CD4-positive, alpha-beta T cell treated with Interleukin-17A for 4 hours (primary cell): ENCODE measurements around the gene CEP112.

Source experiments
- DNase-seq: peaks from one replicate; pipeline ENCODE4 v3.0.0-alpha.2; 2020; ENCODE audit warnings: mixed read lengths

The CEP112 gene

GRCh38 chr17:65978871-65979270, 213.1 kb downstream of the CEP112 start:
- DNase-seq, result no peak

DNA sequence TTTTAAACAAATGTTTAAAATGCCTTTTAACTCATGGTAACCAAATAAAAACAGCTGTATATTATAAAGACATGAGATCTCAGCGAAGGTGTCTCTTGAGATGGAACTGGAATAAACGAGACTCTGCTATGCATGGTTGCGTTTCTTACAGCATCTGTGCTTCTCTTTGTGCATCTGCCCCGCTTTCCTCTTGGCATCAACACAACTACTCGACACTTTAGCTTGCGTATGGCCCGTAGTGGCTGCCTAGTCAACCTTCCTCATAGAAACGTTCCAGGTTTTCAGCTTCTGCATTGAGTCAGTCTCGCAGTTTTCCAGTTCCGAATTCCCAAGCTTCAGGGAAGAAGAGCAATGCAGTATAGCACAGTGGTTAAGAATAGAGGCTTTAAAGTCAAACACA, 214.9 kb downstream of the CEP112 start:
- no peak for DNase-seq

DNA sequence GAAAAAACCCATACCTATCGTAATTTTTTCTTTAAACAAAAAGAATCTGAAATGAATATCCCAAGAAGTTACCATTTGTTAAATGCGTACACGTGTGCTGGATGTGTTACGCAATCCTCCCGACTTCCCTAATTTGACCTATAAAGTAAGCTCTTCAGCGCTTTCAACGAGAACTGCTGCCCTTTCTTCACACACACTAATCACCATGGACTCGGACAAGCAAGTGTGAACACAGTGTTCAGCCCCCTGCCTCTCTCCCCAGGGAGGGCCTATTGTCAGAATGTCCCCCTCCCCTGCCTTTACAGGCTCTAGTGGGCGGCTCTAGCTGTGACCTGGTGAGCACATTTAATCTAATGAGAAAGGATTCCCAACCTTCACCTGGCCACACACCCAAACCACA, 216.1 kb downstream of the CEP112 start:
- DNase-seq, result no peak

DNA sequence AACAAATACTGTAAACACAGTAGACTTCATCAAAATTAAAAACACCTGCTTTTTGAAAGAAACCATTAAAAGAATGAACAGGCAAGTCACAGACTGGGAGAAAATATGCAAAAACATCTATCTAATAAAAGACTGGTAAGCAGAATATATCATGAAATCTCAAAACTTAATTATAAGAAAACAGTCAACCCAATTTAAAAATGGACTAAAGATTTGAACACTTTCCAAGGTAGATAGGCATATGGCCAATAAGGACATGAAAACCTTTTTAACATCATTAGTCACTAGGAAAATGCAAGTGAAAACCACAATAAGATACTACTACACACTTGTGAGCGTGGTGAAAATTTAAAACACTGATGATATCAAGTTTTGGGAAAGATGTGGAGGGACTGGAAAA, 218.7 kb downstream of the CEP112 start:
- no peak for DNase-seq

GRCh38 chr17:65967372-65967771, 224.6 kb downstream of the CEP112 start:
- no peak for DNase-seq

- no peak for DNase-seq
These were observed 225.7 kb downstream of the CEP112 start for GRCh38 chr17:65966072-65966695.

DNA sequence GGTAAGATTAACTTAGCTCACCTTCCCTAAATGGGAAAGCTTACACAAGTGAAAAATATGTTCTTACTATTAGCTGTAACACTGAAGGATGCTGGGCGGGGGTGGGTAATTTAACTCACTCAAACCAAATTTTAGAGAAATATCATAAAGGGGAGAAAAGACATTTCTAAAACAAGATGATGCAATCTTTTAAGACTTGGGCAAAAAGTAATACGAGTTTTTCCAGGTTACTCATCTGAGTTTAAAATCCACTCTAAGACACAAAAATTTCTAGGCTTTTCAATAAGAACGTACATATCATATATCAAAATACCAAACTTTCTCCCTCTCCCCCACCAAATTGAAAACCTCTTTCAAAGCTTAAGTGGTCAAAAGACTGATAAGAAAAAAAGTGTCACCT, 228.8 kb downstream of the CEP112 start:
- DNase-seq, result no peak

DNA sequence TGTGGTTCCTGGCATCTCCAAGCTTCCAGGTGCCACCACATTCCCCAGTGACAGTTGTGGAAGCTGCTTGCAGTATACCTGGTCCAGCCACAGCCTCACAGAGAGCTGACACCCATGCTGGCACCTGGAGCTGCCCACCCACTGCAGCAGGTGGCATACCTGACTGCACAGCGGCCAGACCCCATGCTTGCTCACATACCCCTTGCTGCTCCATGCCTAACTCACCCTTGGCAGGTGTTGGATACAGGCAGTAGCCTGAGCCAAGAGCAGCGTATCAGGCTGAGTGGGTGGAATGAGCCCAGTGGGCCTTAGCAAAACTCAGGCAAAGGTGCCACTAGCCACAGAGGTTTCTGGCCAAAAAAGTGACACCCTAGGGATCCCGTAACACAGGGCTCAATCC, 232.3 kb downstream of the CEP112 start:
- DNase-seq, result no peak

- DNase-seq, result no peak
These were observed 235.1 kb downstream of the CEP112 start for GRCh38 chr17:65956814-65957213.

DNA sequence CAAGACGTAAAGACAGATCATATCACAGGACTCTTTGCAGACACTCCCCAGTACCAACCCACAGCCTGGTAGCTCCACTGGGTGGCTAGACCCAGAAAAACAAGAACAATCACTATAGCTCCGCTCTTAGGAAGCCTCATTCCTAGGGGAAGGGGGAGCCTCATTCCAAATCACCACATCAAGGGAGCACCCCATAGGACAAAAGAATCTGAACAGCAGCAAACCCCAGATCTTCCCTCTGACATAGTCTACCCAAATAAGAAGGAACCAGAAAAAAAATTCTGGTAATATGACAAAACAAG, 237.8 kb downstream of the CEP112 start:
- DNase-seq, result no peak

DNA sequence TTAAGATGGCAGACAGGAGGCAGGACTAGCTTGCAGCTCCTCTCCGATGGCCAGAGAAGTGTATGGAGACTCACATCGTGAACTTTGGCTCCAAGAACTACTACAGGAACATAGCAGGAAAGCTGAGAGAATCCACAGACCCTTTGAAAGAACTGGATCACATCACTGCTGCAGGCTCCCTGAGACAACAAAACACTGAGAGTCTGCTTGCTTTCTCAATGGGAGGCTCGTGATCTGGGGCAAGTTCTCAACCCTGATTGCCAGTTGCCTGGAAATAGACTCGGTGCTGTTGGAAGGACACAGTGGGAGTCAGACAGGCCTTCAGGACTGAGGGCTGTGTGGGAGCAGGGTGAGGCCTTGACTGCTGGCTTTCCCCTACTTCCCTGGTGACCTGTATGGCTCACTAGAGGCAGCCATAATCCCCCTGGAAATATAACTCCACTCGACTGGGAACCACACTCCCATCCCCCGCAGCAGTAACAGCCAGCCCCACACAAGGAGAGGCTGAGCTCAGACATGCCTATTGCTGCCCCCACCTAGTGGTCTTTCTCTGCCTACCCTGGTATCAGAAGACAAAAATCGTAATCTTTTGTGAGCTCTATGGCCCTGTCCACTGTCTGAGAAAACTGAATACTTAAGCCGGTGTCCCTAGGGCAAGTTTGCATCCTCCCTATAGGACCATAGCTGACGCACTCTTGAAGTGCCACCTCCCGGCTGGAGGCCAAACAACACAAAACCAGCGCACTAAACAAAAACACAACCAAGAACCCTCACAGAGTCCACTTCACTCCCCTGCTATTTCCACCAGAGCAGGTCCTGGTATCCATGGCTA, 238.4 kb downstream of the CEP112 start:
- DNase-seq, result no peak

DNA sequence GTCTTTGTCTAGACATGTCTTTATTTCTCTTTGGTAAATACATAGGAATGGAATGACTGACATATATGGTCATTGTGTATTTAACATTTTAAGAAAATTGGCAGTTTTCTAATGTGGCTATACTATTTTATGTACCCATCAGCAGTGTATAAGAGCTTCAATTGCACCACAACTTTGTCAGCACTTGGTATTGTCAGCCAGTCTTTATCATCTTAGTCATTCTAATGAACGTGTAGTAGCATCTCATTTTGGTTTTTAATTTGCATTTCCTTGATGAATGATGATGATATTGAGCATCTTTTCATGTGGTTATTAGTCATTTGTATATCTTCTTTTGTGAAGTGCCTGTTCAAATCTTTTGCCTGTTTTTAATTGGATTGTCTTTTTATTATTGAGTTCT, 239.3 kb downstream of the CEP112 start:
- no peak for DNase-seq

DNA sequence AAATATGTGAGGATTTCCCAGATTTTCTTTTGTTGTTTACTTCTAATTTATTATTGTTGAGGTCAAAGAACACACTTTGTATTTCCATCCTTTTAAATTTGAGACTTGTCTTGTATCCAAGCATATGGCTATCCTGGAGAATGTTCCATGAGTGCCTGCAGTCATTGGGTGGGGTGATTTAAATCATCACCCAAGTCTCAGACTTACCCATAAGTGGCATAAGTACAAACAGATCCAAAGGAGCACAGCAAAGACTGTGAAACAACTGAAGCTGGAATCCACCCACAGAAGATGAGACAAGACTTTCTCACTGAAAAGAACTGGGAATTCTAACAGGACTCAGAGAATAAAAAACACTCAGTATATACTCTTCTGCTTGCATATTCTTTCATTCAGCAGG, 239.9 kb downstream of the CEP112 start:
- DNase-seq, result no peak

DNA sequence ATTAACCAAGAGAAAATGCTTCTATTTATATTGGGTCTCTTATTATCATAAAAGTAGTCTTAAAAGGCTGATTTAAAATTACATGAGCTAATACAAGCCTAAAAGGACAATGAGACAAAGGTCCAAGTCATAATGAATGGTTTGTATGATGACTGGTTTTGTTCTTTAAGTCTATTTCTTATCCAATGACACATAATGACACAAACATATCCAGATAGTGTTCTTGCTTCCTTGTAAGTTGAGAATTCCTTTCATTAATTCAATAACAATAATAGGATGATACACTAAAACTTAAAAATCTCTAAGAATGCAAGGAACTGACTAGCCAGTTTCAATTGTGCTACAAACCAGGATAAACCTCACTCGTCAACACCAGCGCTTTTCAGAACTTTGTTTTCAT, 244.1 kb downstream of the CEP112 start:
- DNase-seq, result no peak

- DNase-seq, result no peak
These were observed 249.3 kb downstream of the CEP112 start for GRCh38 chr17:65942592-65942991.

DNA sequence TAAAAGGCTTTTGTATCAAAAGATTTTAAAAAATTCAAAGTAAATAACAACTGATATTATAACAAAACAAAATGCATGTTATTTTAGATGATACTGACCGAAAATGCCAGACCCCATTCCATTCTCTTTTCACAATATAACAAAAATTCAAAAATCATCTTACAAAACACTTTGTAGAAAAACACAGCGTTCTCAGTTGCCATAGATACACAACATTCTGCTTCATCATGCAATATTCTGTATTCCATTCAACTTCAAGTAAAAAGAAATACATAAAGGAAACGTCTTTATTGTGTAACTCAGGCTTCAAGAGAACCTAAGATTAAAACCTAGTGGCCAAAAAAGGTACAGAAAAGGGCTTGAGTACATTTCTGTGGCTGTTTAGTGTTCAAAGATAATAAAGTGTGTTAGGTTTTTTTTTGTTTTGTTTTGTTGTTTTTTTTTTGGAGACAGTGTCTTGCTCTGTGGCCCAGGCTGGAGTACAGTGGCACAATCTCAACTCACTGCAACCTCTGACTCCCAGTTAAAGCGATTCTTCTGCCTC, 250.5 kb downstream of the CEP112 start:
- no peak for DNase-seq

- no peak for DNase-seq
These were observed 255.9 kb downstream of the CEP112 start for GRCh38 chr17:65936013-65936412.

DNA sequence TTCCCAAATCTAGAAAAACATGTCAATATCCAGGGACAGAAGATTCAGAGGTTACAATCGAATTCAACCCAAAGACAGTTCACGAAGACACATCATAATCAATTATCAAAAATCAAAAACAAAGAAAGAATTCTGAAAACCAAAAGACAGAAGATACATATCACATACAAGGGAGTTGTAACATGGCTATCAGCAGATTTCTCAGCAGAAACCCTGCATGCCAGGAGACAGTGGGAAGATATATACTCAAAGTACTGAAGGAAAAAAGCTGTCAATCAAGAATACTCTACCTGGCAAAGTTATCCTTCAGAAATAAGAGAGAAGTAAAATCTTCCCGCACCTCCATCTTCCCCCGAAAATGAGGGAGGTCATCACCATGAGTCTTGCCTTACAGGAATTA, 258.6 kb downstream of the CEP112 start:
- DNase-seq, result no peak

DNA sequence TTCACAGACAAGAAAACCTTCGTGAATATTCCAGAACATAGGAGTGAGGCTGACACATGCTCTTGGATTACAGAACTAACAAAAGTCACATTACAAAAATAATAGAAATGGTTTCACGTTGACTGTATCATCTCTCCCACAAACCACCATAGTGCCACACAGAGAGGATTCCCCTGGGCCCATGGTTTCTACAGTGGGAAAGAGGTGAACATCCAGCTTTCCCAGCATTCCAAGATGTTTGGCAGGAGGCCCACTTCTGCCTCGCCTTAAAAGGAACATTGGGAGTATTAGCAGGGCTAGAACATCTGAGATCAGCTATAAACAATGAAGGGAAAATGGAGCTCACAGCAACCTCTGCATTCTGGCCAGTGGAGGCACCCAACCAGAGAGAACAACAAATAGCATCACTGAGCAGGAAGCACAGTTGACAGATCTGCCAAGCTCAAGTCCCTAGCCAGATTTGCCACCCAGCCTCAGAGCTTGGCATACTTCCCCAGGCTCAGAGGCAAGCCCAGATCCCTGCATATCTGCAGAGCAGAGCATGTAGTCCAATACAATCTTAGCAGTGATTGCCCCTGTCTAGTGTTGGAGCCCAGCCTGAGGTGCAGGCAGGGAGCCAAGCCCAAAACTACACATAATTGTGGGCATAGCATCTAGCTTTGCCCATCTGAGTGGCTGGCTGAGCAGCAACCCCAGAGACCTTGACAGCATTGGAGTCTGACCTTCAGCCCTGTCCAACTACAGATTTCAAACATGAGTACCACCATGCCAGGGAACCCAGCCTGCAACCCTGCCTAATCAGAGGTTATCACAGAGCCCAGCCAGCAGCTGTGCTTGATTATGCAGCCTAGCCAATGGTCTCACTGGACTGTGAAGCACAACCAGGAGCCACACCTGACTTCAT, 260.4 kb downstream of the CEP112 start:
- no peak for DNase-seq

- DNase-seq, result no peak
These were observed 261.7 kb downstream of the CEP112 start for GRCh38 chr17:65930140-65930730.

- no peak for DNase-seq
These were observed 265.3 kb downstream of the CEP112 start for GRCh38 chr17:65926599-65926998.

DNA sequence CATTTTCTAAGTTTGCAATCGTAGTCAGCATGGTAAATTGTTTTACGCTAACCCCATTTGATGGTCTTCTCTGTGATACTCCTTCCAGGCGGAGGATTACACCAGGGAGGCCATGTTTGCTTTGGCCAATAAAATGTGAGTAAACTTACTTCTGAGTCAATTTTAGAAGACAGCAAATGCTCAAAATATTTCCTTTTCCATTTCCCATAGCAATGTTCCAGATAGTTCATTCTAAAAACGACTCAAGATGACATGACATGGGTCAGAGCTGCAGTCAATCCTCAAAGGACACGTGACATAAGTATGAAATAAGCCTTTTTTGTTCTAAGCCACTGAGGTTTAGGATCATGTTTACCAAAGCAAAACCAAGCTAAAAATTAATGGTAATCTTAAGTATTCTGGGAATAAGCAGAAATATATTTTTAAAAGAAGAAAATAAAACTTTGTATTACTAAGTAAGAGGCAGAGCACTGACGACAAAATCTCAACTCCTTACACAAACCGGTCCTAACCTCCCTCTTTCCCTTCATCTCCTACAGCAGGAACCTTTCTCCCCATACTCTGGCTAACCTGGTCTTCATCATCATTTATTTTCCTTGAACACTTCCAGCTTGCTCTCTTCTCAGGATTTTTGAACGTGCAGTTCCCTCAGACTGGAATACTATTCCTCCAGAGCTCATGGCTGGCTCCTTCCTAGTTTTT, 266.2 kb downstream of the CEP112 start:
- no peak for DNase-seq
